ENCODE data around the gene ANKFN1. TPM values are rescaled to one million over a fixed set of nuclear protein-coding genes. Genes with fewer than 3 reads are reported as not detected.
A peak's percentile ranks its signal among the peaks of the same experiment; 100 is the strongest.

Gene ANKFN1
- total and polyA plus RNA-seq, 4 donors = 9.6 to 22.6 (median 12.1) TPM

DNA sequence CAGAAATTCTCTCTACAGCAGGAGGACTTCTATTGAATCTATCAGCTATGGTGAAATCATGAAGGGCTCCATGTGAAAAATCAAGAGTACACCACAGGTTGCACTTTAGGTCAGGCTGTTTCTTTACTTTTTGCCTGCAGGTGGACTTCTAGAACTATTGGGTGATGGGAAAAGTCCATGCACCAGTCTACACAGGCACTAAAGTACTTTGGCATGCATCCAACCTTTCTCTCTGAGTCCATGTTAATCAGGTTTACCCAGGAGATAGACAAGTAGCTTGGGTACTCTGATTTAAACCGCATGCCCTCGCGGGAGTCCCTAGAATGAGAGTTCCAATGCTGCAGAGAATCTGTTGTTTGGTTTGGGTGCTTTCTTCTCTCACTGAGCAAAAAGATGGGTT lies 9.1 kb upstream of the ANKFN1 start:
- Histone ChIP-seq H3K36me3 (ENCODE audit: control insufficient read depth, insufficient read depth, low read length) (no peaks in the 10 kb centered on the region), H3K4me1 (ENCODE audit: control insufficient read depth, insufficient read depth, low read length) (peaks cover 6% of the 10 kb centered on the region), H3K27me3 (ENCODE audit: control insufficient read depth, insufficient read depth, low read length) (no peaks in the 10 kb centered on the region), H3K4me3 (ENCODE audit: low read depth, low read length) (no peak overlapping the region), H3K27ac (ENCODE audit: low read depth, low read length) (no peak overlapping the region), H3K9me3 (ENCODE audit: control insufficient read depth, insufficient read depth, low read length) (peaks cover 2% of the 10 kb centered on the region)
- no peak for DNase-seq (ENCODE audit: low read depth in 4 of 6, low spot score in 6 of 6)
- 37% methylated on average over 3 of the region's 3 CpGs for WGBS (ENCODE audit: insufficient coverage)

DNA sequence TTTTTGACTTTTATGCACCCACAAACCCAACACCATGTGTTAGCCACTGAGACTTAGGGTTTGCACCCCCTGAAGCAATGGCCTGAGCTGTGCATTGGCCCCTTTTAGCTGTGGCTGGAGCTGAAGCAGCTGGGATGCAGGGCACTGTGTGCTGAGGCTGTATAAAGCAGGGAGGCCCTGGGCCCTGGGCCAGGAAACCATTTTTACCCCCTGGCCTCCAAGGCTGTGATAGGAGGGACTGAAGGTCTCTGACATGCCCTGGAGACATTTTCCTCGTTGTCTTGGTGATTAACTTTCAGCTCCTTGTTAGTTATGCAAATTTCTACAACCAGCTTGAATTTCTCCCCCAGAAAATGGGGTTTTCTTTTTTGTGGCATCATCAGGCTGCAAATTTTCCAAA lies 6.7 kb upstream of the ANKFN1 start:
- Histone ChIP-seq H3K4me3 (ENCODE audit: low read depth, low read length) (no peak overlapping the region), H3K27me3 (ENCODE audit: control insufficient read depth, insufficient read depth, low read length) (no peaks in the 10 kb centered on the region), H3K9me3 (ENCODE audit: control insufficient read depth, insufficient read depth, low read length) (peaks cover 2% of the 10 kb centered on the region), H3K27ac (ENCODE audit: low read depth, low read length) (no peak overlapping the region), H3K4me1 (ENCODE audit: control insufficient read depth, insufficient read depth, low read length) (peaks cover 6% of the 10 kb centered on the region), H3K36me3 (ENCODE audit: control insufficient read depth, insufficient read depth, low read length) (no peaks in the 10 kb centered on the region)
- WGBS (ENCODE audit: insufficient coverage) = no CpG with 5 or more reads among the region's 1 CpG
- peak in 1 of 6 donors; percentile 32 for DNase-seq (ENCODE audit: low read depth in 4 of 6, low spot score in 6 of 6)

DNA sequence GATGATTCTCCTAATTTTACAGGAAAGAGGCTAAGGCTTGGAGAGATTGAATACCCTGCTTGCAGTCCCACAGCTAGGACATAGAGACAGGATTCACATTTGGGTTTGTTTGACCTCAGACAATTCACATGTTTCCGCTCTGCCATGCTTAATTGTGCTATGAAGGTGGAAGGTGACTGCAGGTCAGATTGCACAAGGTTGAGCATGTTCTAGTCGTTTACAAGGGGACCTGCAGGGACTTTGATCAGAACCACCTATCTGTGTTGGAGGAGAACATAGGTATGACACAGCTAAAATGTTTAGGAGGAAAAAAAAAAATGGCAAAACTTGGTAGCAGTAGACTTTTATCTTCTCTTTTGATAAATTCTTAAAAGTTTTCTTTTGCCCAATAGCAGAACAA lies 4.9 kb upstream of the ANKFN1 start:
- H3K9me3 ChIP-seq (ENCODE audit: control insufficient read depth, insufficient read depth, low read length) = peaks cover 2% of the 10 kb centered on the region
- WGBS (ENCODE audit: insufficient coverage) = 95% methylated on average over 2 of the region's 2 CpGs
- peaks cover 6% of the 10 kb centered on the region for H3K4me1 ChIP-seq (ENCODE audit: control insufficient read depth, insufficient read depth, low read length)
- H3K4me3 ChIP-seq (ENCODE audit: low read depth, low read length) = no peak overlapping the region
- no peaks in the 10 kb centered on the region for H3K27me3 ChIP-seq (ENCODE audit: control insufficient read depth, insufficient read depth, low read length)
- H3K27ac ChIP-seq (ENCODE audit: low read depth, low read length) = no peak overlapping the region
- no peaks in the 10 kb centered on the region for H3K36me3 ChIP-seq (ENCODE audit: control insufficient read depth, insufficient read depth, low read length)
- no peak for DNase-seq (ENCODE audit: low read depth in 4 of 6, low spot score in 6 of 6)

DNA sequence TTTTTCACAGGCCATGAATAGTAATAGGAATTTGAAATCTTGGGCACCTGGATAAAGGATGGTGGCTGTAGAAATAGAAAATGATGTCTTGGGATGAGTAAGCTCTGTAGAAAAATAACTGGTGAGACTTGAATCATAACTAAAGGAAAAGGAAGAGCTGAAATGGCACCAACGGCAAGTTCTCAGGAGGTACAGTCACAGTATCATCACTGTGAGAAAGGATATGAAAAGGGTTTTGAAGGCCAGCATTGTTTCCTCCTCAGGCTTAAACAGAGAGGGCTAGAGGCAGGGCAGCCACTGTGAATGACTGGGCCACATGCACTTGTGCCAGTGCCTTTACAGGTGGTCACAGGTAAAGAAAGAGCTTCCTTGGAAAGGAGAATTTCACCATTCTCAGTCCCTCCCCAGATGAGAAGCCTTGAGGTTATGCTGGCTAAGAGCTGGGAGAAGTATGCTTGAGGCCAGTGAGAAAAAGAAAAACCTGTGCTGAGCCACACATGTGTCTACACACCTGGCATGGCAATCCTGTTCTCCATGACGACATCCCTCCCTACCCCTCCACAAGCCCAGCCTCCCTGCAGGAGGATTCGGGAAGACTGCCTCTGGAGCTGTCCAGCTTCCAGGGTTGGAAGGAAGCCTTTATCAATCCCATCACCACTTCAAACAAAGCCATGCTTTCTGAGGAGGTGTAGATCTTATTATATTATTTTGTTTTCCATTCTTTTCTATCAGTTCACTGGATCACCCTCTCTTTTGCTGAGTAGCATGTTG lies 3.8 kb upstream of the ANKFN1 start:
- Histone ChIP-seq H3K4me3 (ENCODE audit: low read depth, low read length) (no peak overlapping the region), H3K4me1 (ENCODE audit: control insufficient read depth, insufficient read depth, low read length) (peaks cover 6% of the 10 kb centered on the region), H3K27ac (ENCODE audit: low read depth, low read length) (no peak overlapping the region), H3K27me3 (ENCODE audit: control insufficient read depth, insufficient read depth, low read length) (no peaks in the 10 kb centered on the region), H3K36me3 (ENCODE audit: control insufficient read depth, insufficient read depth, low read length) (no peaks in the 10 kb centered on the region), H3K9me3 (ENCODE audit: control insufficient read depth, insufficient read depth, low read length) (peaks cover 2% of the 10 kb centered on the region)
- DNase-seq (ENCODE audit: low read depth in 4 of 6, low spot score in 6 of 6) = no peak
- WGBS (ENCODE audit: insufficient coverage) = 83% methylated on average over 1 of the region's 3 CpGs

DNA sequence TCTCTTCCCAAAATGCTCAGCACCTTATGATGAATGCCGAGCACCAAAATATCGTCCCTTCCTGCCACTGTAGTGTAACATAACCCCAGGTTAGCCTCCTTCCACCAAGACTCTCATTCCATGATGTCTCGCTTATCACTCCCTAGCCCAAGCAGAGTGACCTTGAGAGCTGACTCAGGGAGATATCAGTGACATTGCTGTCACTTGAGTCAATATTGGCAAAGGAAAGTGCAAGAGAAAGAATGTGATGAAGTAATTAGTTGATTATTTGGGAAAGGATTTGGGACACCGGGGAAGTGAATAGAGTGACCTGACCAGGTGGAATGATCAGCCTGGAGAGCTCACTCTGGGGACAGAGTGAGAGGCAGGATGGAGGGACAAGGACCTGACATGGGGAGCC lies 2.6 kb upstream of the ANKFN1 start:
- Histone ChIP-seq H3K4me1 (ENCODE audit: control insufficient read depth, insufficient read depth, low read length) (peaks cover 14% of the 10 kb centered on the region), H3K9me3 (ENCODE audit: control insufficient read depth, insufficient read depth, low read length) (peaks cover 2% of the 10 kb centered on the region), H3K4me3 (ENCODE audit: low read depth, low read length) (no peak overlapping the region), H3K27me3 (ENCODE audit: control insufficient read depth, insufficient read depth, low read length) (no peaks in the 10 kb centered on the region), H3K36me3 (ENCODE audit: control insufficient read depth, insufficient read depth, low read length) (no peaks in the 10 kb centered on the region), H3K27ac (ENCODE audit: low read depth, low read length) (no peak overlapping the region)
- WGBS (ENCODE audit: insufficient coverage) = 98% methylated on average over 4 of the region's 4 CpGs
- DNase-seq (ENCODE audit: low read depth in 4 of 6, low spot score in 6 of 6) = no peak

DNA sequence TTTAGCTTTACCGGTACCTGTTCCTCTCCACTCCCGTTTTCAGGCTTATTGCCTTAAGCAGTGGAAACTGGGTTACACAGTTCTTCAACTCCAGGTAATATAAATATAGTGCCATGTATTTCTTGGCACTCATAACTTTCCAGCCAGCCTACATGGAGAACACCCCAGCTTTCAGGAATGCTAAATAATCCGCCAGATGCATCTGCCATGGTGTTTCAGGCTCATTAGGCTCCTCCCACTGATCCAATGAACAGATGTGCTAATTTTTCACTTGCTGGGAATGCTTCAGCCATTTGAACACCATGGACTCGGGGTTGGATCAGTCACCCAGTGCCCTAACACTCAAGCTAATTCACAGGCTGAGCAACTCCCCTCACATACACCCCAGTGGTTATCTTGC lies 4.6 kb downstream of the ANKFN1 start:
- 87% methylated on average over 2 of the region's 4 CpGs for WGBS (ENCODE audit: insufficient coverage)
- no peak overlapping the region for H3K4me3 ChIP-seq (ENCODE audit: low read depth, low read length)
- DNase-seq (ENCODE audit: low read depth in 4 of 6, low spot score in 6 of 6) = no peak

DNA sequence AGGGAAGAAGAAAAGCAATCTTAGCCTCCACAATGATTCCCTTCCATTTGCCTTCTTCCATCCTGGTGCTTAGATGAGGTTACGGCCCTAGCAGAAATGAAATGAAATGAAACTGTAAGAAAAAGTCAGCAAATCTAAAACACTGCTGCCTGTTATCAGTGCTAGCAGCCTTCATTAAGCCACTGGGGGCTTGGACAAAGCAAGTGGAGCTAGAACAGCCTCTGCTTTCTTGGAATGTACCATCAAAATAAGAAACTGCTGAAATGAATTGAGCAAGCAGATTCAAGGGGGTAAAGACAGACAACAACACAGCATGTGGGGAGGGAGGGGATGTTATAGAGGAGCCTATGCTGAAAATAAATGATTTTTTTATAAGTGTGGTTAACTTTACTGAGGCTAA lies 5.1 kb downstream of the ANKFN1 start:
- Histone ChIP-seq H3K4me3 (ENCODE audit: low read depth, low read length) (no peak overlapping the region), H3K36me3 (ENCODE audit: control insufficient read depth, insufficient read depth, low read length) (no peaks in the 10 kb centered on the region), H3K27ac (ENCODE audit: low read depth, low read length) (no peak overlapping the region), H3K27me3 (ENCODE audit: control insufficient read depth, insufficient read depth, low read length) (no peaks in the 10 kb centered on the region), H3K4me1 (ENCODE audit: control insufficient read depth, insufficient read depth, low read length) (peaks cover 14% of the 10 kb centered on the region), H3K9me3 (ENCODE audit: control insufficient read depth, insufficient read depth, low read length) (no peaks in the 10 kb centered on the region)
- WGBS (ENCODE audit: insufficient coverage) = no CpG with 5 or more reads among the region's 1 CpG
- DNase-seq (ENCODE audit: low read depth in 4 of 6, low spot score in 6 of 6) = no peak

More for the DNA sequence above, 4.6 kb downstream of the ANKFN1 start:
- Histone ChIP-seq H3K27me3 (ENCODE audit: control insufficient read depth, insufficient read depth, low read length) (no peaks in the 10 kb centered on the region), H3K4me1 (ENCODE audit: control insufficient read depth, insufficient read depth, low read length) (peaks cover 11% of the 10 kb centered on the region), H3K9me3 (ENCODE audit: control insufficient read depth, insufficient read depth, low read length) (no peaks in the 10 kb centered on the region), H3K36me3 (ENCODE audit: control insufficient read depth, insufficient read depth, low read length) (no peaks in the 10 kb centered on the region), H3K27ac (ENCODE audit: low read depth, low read length) (no peak overlapping the region)

DNA sequence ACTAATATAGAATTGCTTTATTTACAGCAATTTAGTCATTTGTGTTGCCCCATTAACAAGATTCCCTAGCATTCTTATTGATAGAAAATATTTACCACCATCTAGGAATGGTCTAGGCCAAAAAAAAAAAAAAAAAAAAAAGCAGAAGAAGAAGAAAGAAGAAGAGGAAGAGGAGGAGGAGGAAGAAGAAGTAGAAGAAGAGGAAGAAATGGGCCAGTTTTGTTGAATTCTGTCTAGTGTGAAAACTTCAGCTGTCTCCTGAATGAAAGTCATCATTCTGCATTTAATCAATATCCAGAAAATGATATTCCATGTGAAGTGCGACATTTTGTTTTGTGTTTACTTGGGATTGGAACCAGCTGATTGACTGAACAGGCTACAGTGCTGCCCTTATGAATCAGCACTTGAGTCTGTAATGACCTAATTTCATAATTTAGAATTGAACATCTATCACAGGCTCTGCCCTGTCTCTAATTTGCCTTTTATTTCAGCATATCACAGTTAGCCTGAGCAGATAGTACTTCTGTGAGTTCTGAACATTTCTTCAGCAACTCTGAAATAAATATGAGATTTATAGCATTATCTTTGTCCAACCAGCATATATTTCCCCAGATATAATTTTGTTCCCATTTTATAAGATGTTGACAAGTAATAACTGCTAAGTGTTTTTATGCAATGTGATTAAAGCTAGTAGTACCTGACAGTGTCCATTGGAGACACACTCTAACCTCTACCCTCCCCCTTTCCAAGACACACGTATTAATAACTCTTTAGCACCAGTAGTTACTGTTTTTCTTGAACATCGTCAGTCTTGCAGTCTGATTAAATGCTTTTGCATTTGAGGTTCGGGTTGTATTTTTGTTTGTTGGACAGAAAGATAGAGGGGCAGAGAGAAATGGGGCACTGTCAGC lies 5.9 kb downstream of the ANKFN1 start:
- H3K27ac ChIP-seq (ENCODE audit: low read depth, low read length) = no peak overlapping the region
- H3K27me3 ChIP-seq (ENCODE audit: control insufficient read depth, insufficient read depth, low read length) = no peaks in the 10 kb centered on the region
- H3K4me3 ChIP-seq (ENCODE audit: low read depth, low read length) = no peak overlapping the region
- peaks cover 14% of the 10 kb centered on the region for H3K4me1 ChIP-seq (ENCODE audit: control insufficient read depth, insufficient read depth, low read length)
- no peak for DNase-seq (ENCODE audit: low read depth in 4 of 6, low spot score in 6 of 6)
- WGBS (ENCODE audit: insufficient coverage) = 64% methylated on average over 2 of the region's 4 CpGs
- H3K36me3 ChIP-seq (ENCODE audit: control insufficient read depth, insufficient read depth, low read length) = no peaks in the 10 kb centered on the region
- H3K9me3 ChIP-seq (ENCODE audit: control insufficient read depth, insufficient read depth, low read length) = no peaks in the 10 kb centered on the region

DNA sequence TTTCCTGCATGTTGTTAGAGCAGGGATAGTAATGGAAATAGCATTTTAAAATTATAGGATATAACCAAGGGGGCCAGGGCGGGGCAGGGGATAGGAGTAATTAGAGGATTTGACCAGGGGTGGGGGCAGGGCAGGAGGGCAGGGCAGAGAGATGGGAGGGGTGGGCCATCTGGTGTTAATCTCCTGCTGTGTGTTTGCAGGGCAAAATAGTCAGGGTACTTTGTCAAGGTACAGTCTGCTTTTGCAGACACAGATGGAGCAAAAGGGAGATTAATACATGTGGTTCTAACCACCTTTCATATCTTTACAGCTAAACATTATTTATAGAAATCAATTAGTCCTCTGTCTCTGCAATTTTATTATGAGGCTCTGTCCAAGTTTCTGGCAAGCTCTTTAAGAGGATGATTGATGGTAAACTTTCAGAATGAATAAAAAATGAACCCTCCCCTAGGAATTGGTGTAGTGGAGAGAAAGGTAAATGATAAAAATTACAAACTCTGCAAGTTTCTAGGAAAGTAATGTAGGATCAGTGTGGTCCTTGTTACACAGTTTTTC lies 6.6 kb downstream of the ANKFN1 start:
- Histone ChIP-seq H3K4me1 (ENCODE audit: control insufficient read depth, insufficient read depth, low read length) (peaks cover 13% of the 10 kb centered on the region), H3K27me3 (ENCODE audit: control insufficient read depth, insufficient read depth, low read length) (no peaks in the 10 kb centered on the region), H3K4me3 (ENCODE audit: low read depth, low read length) (no peak overlapping the region), H3K27ac (ENCODE audit: low read depth, low read length) (no peak overlapping the region), H3K9me3 (ENCODE audit: control insufficient read depth, insufficient read depth, low read length) (no peaks in the 10 kb centered on the region), H3K36me3 (ENCODE audit: control insufficient read depth, insufficient read depth, low read length) (no peaks in the 10 kb centered on the region)
- DNase-seq (ENCODE audit: low read depth in 4 of 6, low spot score in 6 of 6) = peak in 1 of 6 donors; percentile 33
- WGBS (ENCODE audit: insufficient coverage) = 30% methylated on average over 1 of the region's 1 CpG
